Uterus (tissue), 2 donors: ENCODE measurements around the gene EID3.

Source experiments
- POLR2A ChIP-seq, 2 donors: fragments of 450-650 bp; IDR thresholded peaks; one replicate each; pipeline ENCODE4 v1.6.1; 2016; ENCODE audit warnings: antibody characterized with exemption in 2 of 2, mild to moderate bottlenecking in 1 of 2, moderate library complexity in 1 of 2
- TF ChIP-seq, protein P1 (sequence below), 4 experiments: fragments of 200-600 bp in 2 of 4; fragments of 450-650 bp in 2 of 4; sonication (generic) in 2 of 4; IDR thresholded peaks; one replicate each; pipeline ENCODE4 v1.5.1; 2016 to 2019; ENCODE audit warnings: antibody characterized with exemption in 4 of 4, mild to moderate bottlenecking in 2 of 4, moderate library complexity in 1 of 4

DNA sequence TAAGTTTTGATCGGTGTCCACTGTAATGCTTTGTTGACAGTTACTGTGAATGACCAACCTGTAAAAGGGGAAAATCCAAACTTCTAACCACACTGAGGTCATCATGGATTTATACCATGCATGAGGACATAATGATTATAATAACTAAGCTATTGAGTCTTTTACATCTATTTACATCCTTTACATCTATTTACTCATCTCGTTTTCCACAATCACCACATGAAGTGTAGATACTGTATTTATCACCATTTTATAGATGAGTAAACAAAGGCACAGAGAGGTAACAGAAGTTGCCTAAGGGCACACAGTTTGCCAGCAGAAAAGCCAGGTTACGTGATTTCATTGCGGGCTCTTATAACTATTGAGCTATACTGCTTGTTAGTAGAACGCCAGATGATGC is 27.9 kb upstream of the EID3 start:
- no peak for TF ChIP-seq POLR2A (IDR thresholded peaks at IDR 0.05)
- TF ChIP-seq, protein P1, sequence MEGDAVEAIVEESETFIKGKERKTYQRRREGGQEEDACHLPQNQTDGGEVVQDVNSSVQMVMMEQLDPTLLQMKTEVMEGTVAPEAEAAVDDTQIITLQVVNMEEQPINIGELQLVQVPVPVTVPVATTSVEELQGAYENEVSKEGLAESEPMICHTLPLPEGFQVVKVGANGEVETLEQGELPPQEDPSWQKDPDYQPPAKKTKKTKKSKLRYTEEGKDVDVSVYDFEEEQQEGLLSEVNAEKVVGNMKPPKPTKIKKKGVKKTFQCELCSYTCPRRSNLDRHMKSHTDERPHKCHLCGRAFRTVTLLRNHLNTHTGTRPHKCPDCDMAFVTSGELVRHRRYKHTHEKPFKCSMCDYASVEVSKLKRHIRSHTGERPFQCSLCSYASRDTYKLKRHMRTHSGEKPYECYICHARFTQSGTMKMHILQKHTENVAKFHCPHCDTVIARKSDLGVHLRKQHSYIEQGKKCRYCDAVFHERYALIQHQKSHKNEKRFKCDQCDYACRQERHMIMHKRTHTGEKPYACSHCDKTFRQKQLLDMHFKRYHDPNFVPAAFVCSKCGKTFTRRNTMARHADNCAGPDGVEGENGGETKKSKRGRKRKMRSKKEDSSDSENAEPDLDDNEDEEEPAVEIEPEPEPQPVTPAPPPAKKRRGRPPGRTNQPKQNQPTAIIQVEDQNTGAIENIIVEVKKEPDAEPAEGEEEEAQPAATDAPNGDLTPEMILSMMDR (IDR thresholded peaks at IDR 0.05): no peak
